ENCODE data around the gene PHF19.
A peak's percentile ranks its signal among the peaks of the same experiment; 100 is the strongest.

The PHF19 gene

GRCh38 chr9:120872791-120873502 is 4.0 kb downstream of the PHF19 start:
- no peak for DNase-seq

GRCh38 chr9:120870206-120870605 is 6.8 kb downstream of the PHF19 start:
- DNase-seq = no peak

- no peak for DNase-seq
Measured at GRCh38 chr9:120869726-120870125, 7.3 kb downstream of the PHF19 start.

GRCh38 chr9:120869360-120869687 is 7.7 kb downstream of the PHF19 start:
- no peak for DNase-seq

- DNase-seq = peak; percentile 69
Measured at GRCh38 chr9:120868676-120869359, 8.2 kb downstream of the PHF19 start.

- peak; percentile 47 for DNase-seq
Measured at GRCh38 chr9:120868339-120868675, 8.7 kb downstream of the PHF19 start.

GRCh38 chr9:120867676-120868338 is 9.2 kb downstream of the PHF19 start:
- no peak for DNase-seq

GRCh38 chr9:120866651-120867050 is 10.3 kb downstream of the PHF19 start:
- no peak for DNase-seq

GRCh38 chr9:120865809-120866208 is 11.2 kb downstream of the PHF19 start:
- DNase-seq = no peak

- DNase-seq = no peak
Measured at GRCh38 chr9:120865176-120865575, 11.8 kb downstream of the PHF19 start.

GRCh38 chr9:120864719-120865118 is 12.3 kb downstream of the PHF19 start:
- DNase-seq = no peak

- DNase-seq = no peak
Measured at GRCh38 chr9:120863833-120864232, 13.2 kb downstream of the PHF19 start.

GRCh38 chr9:120862452-120862851 is 14.5 kb downstream of the PHF19 start:
- DNase-seq = no peak

- DNase-seq = no peak
Measured at GRCh38 chr9:120861935-120862334, 15.1 kb downstream of the PHF19 start.

GRCh38 chr9:120860083-120860482 is 16.9 kb downstream of the PHF19 start:
- no peak for DNase-seq

- DNase-seq = no peak
Measured at GRCh38 chr9:120859361-120859760, 17.6 kb downstream of the PHF19 start.

- no peak for DNase-seq
Measured at GRCh38 chr9:120857902-120858301, 19.1 kb downstream of the PHF19 start.

GRCh38 chr9:120857481-120857880 is 19.5 kb downstream of the PHF19 start:
- DNase-seq = no peak

- DNase-seq = no peak
Measured at GRCh38 chr9:120856700-120857099, 20.3 kb downstream of the PHF19 start.

- DNase-seq = no peak
Measured at GRCh38 chr9:120855827-120856670, 20.9 kb downstream of the PHF19 start.

GRCh38 chr9:120854596-120855327 is 22.2 kb downstream of the PHF19 start:
- no peak for DNase-seq

GRCh38 chr9:120853198-120853597 is 23.8 kb downstream of the PHF19 start:
- no peak for DNase-seq
